HepG2 (cell line): Measurements from ENCODE around the gene GNAS-AS1. TPM values are rescaled to one million over a fixed set of nuclear protein-coding genes. Genes with fewer than 3 reads are reported as not detected.

ENCODE experiments used
- ARNT2 ChIP-seq: sonication (generic); formaldehyde crosslinking; IDR thresholded peaks from 2 replicates; pipeline ENCODE4 v1.8.0; 2022; ENCODE audit warnings: mild to moderate bottlenecking, low read depth, missing genetic modification reagents, moderate library complexity
- BHLHE40 ChIP-seq: IDR thresholded peaks from 2 replicates; pipeline ENCODE4 v1.6.1; 2011; ENCODE audit warnings: low read length, improper control_type of control experiment
- CEBPB ChIP-seq: IDR thresholded peaks from 2 replicates; pipeline ENCODE4 v1.6.1; 2011; ENCODE audit warnings: low read depth, low read length, improper control_type of control experiment, borderline replicate concordance
- FOXJ3 ChIP-seq: sonication (generic); formaldehyde crosslinking; IDR thresholded peaks from 2 replicates; pipeline ENCODE4 v1.4.0; 2020; ENCODE audit warnings: missing genetic modification reagents, mild to moderate bottlenecking, borderline replicate concordance
- GLMP ChIP-seq: sonication (generic); formaldehyde crosslinking; IDR thresholded peaks from 2 replicates; pipeline ENCODE4 v1.9.0; 2021; ENCODE audit warnings: missing genetic modification reagents, mild to moderate bottlenecking, borderline replicate concordance
- HNRNPK ChIP-seq: fragments of 200-400 bp; formaldehyde crosslinking; IDR thresholded peaks from 2 replicates; pipeline ENCODE4 v1.6.1; 2018; ENCODE audit warnings: low read length, low read depth, moderate library complexity, mild to moderate bottlenecking; ENCODE audit not compliant: poor library complexity, severe bottlenecking
- KLF9 ChIP-seq: IDR thresholded peaks from 2 replicates; pipeline ENCODE4 v1.6.1; 2016; ENCODE audit warnings: low read depth
- MTA1 ChIP-seq: sonication (generic); formaldehyde crosslinking; IDR thresholded peaks from 2 replicates; pipeline ENCODE4 v1.4.0; 2020; ENCODE audit warnings: missing genetic modification reagents, mild to moderate bottlenecking, borderline replicate concordance
- PLRG1 ChIP-seq: fragments of 450-650 bp; conservative IDR thresholded peaks from 2 replicates; pipeline ENCODE4 v1.6.1; 2016
- PRPF4 ChIP-seq: fragments of 200-400 bp; formaldehyde crosslinking; IDR thresholded peaks from 2 replicates; pipeline ENCODE4 v1.6.1; 2016; ENCODE audit warnings: low read length, low read depth; ENCODE audit not compliant: poor library complexity, severe bottlenecking
- RAD51 ChIP-seq: fragments of 450-650 bp; IDR thresholded peaks from 2 replicates; pipeline ENCODE4 v1.6.1; 2016; ENCODE audit warnings: borderline replicate concordance
- SRY ChIP-seq: sonication (generic); formaldehyde crosslinking; IDR thresholded peaks from 2 replicates; pipeline ENCODE4 v1.8.0; 2022; ENCODE audit warnings: mild to moderate bottlenecking, missing genetic modification reagents
- ZBTB33 ChIP-seq: sonication (generic); formaldehyde crosslinking; IDR thresholded peaks from 2 replicates; pipeline ENCODE4 v1.4.0; 2020; ENCODE audit warnings: missing genetic modification reagents
- ZNF207 ChIP-seq: fragments of 450-650 bp; IDR thresholded peaks from 2 replicates; pipeline ENCODE4 v1.6.1; 2016; ENCODE audit warnings: antibody characterized with exemption, borderline replicate concordance
- ZNF282 ChIP-seq: fragments of 450-650 bp; IDR thresholded peaks from 2 replicates; pipeline ENCODE4 v1.6.1; 2018; ENCODE audit not compliant: partially characterized antibody
- ZNF335 ChIP-seq: sonication (generic); formaldehyde crosslinking; IDR thresholded peaks from 2 replicates; pipeline ENCODE4 v1.4.0; 2020; ENCODE audit warnings: missing genetic modification reagents
- ZNF468 ChIP-seq: sonication (generic); formaldehyde crosslinking; IDR thresholded peaks from 2 replicates; pipeline ENCODE4 v1.8.0; 2022; ENCODE audit warnings: mild to moderate bottlenecking, moderate library complexity, missing genetic modification reagents
- ZNF503 ChIP-seq: sonication (generic); formaldehyde crosslinking; IDR thresholded peaks from 2 replicates; pipeline ENCODE4 v1.4.0; 2020; ENCODE audit warnings: missing genetic modification reagents
- ZNF605 ChIP-seq: sonication (generic); formaldehyde crosslinking; IDR thresholded peaks from 2 replicates; pipeline ENCODE4 v1.8.0; 2022; ENCODE audit warnings: mild to moderate bottlenecking, missing genetic modification reagents
- ZNF678 ChIP-seq: sonication (generic); formaldehyde crosslinking; IDR thresholded peaks from 2 replicates; pipeline ENCODE4 v1.4.0; 2020; ENCODE audit warnings: mild to moderate bottlenecking, missing genetic modification reagents
- ZNF737 ChIP-seq: sonication (generic); formaldehyde crosslinking; IDR thresholded peaks from 2 replicates; pipeline ENCODE4 v1.5.0; 2020; ENCODE audit warnings: missing genetic modification reagents, mild to moderate bottlenecking, borderline replicate concordance
- polyA plus RNA-seq, 8 experiments: library from polyadenylated mRNA; depleted of rRNA in 3 of 8; stranded (reverse) in 7 of 8; unstranded in 1 of 8; fragments of >200 nt; fragmentation: Illumina TruSeq in 4 of 8; extraction: Trizol in 4 of 8; gene quantifications; 2 replicates each; pipeline versions ENCODE4 v1.2.1 to v1.2.3, GENCODE V29; 2011 to 2016; ENCODE audit warnings: low read depth in 4 of 8, missing spikeins in 1 of 8, mixed read lengths in 1 of 8; ENCODE audit not compliant: insufficient read depth in 1 of 8
- total RNA-seq, 5 experiments: library from RNA; depleted of rRNA; stranded (reverse); fragments of >200 nt; fragmentation: Illumina TruSeq; extraction: Trizol; gene quantifications; 2 replicates each; pipeline ENCODE4 v1.2.3, GENCODE V29; 2016; ENCODE audit warnings: low read depth in 1 of 5
- TF ChIP-seq, protein P1 (sequence below): sonication (generic); formaldehyde crosslinking; IDR thresholded peaks from 2 replicates; pipeline ENCODE4 v1.4.0; 2020; ENCODE audit warnings: mild to moderate bottlenecking, missing genetic modification reagents
- TF ChIP-seq, protein P2 (sequence below): sonication (generic); formaldehyde crosslinking; IDR thresholded peaks from 2 replicates; pipeline ENCODE4 v1.4.0; 2020; ENCODE audit warnings: missing genetic modification reagents

GNAS-AS1 gene
- total and polyA plus RNA-seq, 2 of the 13 experiments (the other 11 are each of a cell fraction or from before 2014, with no cell fraction given) = not detected

DNA sequence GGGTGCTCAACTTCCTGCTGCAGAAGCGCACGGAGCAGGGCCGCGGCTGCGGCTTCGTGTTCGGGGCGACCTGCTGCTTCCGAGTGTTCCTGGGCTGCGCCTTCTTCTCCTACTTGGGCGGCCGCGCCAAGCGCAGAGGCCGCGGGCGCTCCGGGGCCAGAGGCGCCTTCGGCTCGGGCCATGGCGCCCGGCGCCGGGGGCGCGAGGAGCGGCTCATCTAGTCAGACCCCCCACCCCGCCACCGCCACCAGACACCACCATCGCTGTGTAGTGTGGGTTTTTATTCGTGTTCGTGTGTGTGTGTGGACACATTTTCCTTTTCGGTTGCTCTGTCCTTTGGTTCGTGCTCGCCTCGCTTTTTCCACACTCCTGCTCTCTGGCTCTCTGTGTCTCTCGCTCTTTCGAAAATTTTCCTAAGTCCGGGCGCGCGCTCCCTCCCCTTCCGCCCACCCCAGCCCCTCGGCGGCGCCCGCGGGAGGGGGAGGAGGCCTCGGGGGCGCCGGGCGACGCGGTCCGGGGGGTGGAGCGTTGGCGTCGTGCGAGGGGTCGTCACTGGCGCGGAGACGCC lies 39.9 kb upstream of the GNAS-AS1 start (continued):
- TF ChIP-seq MTA1 (CRISPR knock-in tag) (peak; percentile 66; the same call in 1 of the 2 replicates), PRPF4 (peak; percentile 18), ZNF468 (CRISPR knock-in tag) (no peak), ZNF678 (CRISPR knock-in tag) (peak; percentile 56; the same call in 1 of the 2 replicates), KLF9 (CRISPR knock-in tag) (no peak), FOXJ3 (CRISPR knock-in tag) (0 out of 2 replicates have a peak, but pooled peaks have one; percentile 26), PLRG1 (no peak), ZNF503 (CRISPR knock-in tag) (no peak; the same call in 1 of the 2 replicates), ZBTB33 (CRISPR knock-in tag) (no peak), BHLHE40 (no peak), ZNF605 (CRISPR knock-in tag) (no peak; the same call in 1 of the 2 replicates), ZNF282 (no peak), ARNT2 (CRISPR knock-in tag) (0 out of 2 replicates have a peak, but pooled peaks have one; percentile 17), ZNF335 (CRISPR knock-in tag) (no peak), SRY (CRISPR knock-in tag) (no peak), RAD51 (no peak), GLMP (CRISPR knock-in tag) (no peak), ZNF207 (no peak), ZNF737 (no peak), CEBPB (no peak), HNRNPK (peak; percentile 80)
- TF ChIP-seq, protein P1, sequence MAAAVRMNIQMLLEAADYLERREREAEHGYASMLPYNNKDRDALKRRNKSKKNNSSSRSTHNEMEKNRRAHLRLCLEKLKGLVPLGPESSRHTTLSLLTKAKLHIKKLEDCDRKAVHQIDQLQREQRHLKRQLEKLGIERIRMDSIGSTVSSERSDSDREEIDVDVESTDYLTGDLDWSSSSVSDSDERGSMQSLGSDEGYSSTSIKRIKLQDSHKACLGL (CRISPR knock-in tag) = peak; percentile 84
- TF ChIP-seq, protein P2, sequence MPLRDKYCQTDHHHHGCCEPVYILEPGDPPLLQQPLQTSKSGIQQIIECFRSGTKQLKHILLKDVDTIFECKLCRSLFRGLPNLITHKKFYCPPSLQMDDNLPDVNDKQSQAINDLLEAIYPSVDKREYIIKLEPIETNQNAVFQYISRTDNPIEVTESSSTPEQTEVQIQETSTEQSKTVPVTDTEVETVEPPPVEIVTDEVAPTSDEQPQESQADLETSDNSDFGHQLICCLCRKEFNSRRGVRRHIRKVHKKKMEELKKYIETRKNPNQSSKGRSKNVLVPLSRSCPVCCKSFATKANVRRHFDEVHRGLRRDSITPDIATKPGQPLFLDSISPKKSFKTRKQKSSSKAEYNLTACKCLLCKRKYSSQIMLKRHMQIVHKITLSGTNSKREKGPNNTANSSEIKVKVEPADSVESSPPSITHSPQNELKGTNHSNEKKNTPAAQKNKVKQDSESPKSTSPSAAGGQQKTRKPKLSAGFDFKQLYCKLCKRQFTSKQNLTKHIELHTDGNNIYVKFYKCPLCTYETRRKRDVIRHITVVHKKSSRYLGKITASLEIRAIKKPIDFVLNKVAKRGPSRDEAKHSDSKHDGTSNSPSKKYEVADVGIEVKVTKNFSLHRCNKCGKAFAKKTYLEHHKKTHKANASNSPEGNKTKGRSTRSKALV = peak; percentile 94; the same call in 1 of the 2 replicates
